Stimulated activated CD8-positive, alpha-beta memory T cell treated with anti-CD3 and anti-CD28 coated beads, Interleukin-4, amount 100 ng/mL, for 1 hour (primary cell): ENCODE results near the gene TEX53.

Source experiments
- DNase-seq, 2 donors: peaks; one replicate each; pipeline ENCODE4 v3.0.0-alpha.2; 2020; ENCODE audit warnings: low read depth in 2 of 2, low spot score in 1 of 2

TEX53 gene

GRCh38 chr9:114680259-114681001 is 22.8 kb upstream of the TEX53 start:
- DNase-seq, result no peak

DNA sequence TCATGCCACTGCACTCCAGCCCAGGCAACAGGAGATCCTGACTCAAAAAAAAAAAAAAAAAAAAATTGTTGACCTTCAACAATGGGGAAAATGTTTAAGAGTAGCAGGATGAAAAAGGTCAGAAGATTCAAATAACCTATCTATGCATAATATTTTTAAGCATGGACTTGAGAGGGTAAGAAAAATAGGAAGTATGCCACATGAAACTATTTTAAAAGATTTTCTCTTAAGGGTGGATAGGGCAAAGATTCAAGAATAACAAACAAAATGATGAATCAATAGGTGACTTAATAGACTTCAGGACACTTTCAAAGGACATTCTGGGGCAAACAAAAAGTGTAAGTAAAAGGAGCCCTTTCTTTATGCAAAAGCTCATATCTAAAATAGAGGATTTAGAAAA is 21.2 kb upstream of the TEX53 start:
- no peak for DNase-seq

GRCh38 chr9:114678130-114678529 is 20.5 kb upstream of the TEX53 start:
- no peak for DNase-seq

DNA sequence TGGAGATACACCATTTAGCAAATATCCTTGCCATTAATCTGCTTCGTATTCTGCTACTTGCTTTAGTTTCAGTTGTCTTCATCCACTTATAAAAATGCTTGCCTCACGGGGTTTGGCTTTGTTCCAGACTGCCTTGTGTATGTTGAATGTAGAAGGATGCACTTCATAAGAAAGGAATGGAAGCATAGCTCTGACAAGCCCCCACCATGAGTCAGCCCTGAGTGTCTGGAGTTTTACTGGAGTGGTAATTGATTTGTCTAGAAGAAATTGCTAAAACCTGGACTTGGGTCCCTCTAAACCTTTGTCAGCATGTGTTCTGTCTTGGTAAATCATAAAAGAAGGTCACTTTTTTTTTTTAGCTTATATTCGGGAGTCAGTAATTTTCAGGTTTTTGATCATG is 19.8 kb upstream of the TEX53 start:
- no peak for DNase-seq

DNA sequence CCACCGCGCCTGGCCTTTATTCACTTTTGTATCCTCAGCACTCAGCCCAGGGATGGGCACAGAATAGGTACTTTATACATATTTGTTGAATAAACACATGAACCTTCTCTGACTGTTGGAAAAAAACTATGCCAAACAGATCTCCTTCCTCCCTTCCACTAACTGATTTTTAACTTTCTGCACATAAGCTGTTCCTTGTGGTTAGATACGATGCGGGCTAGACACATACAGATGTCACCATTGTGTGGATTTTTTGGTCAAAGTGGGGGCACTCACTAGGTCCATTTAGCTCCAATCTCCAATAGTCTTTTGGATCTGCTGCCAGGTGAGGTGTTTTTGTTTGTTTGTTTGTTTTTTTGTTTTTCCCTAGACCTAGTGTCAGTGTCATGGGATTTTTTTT is 19.3 kb upstream of the TEX53 start:
- DNase-seq, result no peak

- DNase-seq, result no peak
These were observed 17.4 kb upstream of the TEX53 start for GRCh38 chr9:114674798-114675540.

DNA sequence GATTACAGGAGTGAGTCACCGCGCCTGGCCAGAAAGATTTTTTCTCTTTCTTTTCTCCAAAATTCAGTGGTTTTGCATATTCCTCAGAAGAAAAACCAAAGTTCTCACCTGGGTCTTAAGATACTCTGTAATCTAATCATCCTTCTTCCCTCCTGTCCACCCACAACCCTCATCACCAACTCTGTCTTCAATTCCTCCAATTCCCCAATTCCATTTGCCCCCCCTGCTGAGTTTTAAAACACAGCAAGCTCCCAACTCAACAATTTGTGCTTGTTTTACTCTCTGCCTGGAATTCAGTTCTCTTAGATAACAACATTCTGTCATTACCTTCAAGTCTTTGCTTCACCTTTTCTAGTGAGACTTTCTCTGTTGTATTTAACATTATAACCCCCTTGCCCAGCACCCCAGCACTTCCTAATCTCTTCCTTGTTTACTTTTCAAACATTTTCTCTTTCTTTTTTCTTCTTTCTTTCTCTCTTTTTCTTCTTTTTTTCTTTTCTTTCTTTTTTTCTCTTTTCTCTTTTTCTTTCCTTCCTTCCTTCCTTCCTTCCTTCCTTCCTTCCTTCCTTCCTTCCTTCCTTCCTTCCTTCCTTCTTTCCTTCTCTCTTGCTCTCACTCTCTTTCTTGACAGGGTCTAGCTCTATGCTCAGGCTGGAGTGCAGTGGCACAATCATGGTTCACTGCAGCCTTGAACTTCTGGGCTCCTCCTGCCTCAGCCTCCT is 16.6 kb upstream of the TEX53 start:
- no peak for DNase-seq

DNA sequence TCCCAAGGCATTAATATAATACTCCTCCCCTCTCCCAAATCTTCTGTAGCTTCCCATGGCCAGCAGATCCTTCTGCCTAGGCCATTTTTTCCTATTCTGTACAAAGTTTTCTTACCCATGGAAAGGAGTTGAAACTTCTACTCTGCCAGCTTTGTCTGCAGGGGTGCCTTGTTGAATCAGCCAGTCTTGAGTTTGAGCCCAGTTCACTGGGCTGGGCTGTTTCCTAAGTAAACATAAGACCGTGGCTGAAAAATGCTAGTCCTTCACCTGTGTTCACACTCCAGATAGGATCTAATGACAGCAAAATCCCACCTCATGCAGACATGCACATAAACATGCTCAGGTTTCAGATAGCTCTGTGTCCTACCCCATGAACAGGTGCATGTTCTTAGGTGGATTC is 14.0 kb upstream of the TEX53 start:
- DNase-seq, result no peak

DNA sequence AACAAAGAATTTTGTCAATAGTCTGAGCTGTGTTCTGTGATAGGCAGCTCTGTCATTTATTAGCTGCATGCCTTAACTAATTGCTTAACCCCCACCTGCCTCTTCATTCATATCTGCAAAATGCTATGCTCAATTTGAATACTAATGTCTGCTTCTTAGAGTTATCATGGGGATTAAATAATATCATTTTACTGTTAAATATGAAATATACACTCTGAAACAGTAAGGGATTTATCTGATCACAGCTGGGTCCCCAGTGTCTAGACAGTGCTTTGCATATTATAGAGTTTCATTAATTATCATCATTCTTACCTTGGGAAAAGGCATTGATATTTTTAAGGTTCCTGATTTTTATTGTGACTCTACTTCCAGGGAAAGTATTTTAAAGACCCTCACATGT is 12.4 kb upstream of the TEX53 start:
- DNase-seq, result no peak

GRCh38 chr9:114668146-114668545 is 10.5 kb upstream of the TEX53 start:
- DNase-seq, result no peak

- DNase-seq, result no peak
These were observed 9.2 kb upstream of the TEX53 start for GRCh38 chr9:114666851-114667250.

DNA sequence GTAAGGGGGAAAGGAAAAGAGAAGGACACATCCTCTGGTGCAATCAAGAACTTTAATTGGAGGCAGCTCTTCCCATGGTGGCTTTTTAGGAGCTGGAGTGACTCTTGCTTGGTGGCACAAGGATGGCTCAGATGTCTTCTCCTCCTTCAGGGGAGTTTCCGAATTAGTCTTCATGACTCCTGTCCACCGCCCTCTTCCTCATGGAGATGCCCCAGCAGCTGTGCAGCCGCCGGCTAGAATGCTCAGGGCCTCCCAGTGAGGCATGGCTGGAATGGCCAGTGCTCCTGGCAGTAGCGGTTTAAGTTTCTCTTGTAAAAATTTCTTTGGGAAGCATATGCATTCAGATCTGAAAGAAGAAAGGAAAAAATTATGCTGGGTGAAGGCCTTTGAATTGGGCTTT is 8.8 kb upstream of the TEX53 start:
- no peak for DNase-seq

DNA sequence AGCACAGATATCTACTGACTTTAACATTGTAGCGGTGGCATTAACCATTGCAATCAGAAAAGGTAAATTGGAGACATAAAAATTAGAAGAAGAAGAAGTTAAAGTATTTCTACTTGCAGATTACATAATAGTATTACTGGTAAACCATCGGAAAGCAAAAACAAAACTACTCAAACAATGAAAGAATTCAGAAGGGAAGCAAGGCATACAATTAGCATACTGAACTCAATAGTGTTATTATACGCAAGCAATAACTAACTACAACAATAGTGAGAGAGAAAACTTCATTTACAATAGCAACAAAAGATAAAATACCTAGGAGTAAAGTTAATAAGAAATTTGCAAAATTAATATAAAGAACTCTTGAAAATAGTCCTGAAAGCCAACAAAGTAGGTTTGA is 6.6 kb upstream of the TEX53 start:
- no peak for DNase-seq

GRCh38 chr9:114662081-114662989 is 4.7 kb upstream of the TEX53 start:
- DNase-seq, result peak; percentile 27 to 30

DNA sequence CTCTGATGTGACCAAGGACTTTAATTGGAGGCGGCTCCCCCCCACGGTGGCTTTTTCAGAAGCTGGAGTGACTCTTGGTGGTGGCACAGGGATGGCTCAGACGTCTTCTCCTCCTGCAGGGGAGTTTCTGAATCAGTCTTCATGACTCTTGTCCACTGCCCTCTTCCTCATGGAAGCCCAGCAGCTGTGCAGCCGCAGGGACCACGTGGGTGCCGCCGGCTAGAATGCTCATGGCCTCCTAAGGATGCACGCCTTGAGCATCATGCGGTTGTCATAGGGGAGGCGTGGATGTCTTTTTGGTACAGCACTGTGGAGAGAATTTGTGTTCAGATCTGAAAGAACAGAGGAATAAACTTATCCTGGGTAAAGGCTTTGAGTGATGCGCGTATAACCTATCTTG is 1.3 kb downstream of the TEX53 start:
- no peak for DNase-seq

GRCh38 chr9:114655689-114656088 is 1.9 kb downstream of the TEX53 start:
- DNase-seq, result no peak

DNA sequence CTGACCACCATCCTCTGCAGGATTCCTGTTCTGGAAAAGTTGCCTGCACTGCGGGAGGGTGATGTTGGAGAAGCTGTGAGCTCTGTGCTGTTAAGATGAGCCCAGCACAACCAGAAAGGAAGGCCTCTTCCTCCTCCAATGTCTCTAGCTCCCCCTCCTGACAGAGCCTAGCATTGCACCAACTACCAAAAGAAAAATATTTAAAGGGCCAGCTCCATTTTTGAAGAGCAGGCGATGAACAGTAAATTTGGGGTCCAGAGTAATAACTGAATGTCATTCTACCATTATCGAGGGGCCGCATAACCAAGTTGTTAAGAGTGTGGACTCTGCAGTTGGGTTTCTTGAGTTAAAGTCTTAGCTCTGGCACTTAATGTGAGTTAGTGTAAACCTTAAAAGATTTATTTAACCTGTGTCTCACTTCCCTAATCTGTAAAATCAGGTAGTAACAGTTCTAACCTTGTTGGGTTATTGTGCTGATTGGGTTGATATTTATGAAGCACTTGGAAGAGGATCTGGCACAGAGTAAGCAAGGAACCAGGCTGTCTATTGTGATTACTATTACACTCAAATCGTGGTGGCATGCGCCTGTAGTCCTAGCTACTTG is 3.9 kb downstream of the TEX53 start:
- DNase-seq, result peak; percentile 65 to 67

GRCh38 chr9:114652776-114653555 is 4.6 kb downstream of the TEX53 start:
- no peak for DNase-seq

- DNase-seq, result no peak
These were observed 13.7 kb downstream of the TEX53 start for GRCh38 chr9:114643896-114644295.

GRCh38 chr9:114643001-114643400 is 14.6 kb downstream of the TEX53 start:
- DNase-seq, result no peak
